ENCODE results near the gene AOPEP.
A peak's percentile ranks its signal among the peaks of the same experiment; 100 is the strongest.

AOPEP gene

GRCh38 chr9:94851467-94851866 is 125.0 kb downstream of the AOPEP start:
- no peak for DNase-seq

- no peak for DNase-seq
Observed at GRCh38 chr9:94851892-94852291, 125.4 kb downstream of the AOPEP start.

GRCh38 chr9:94852373-94852772 is 125.9 kb downstream of the AOPEP start:
- no peak for DNase-seq

GRCh38 chr9:94853887-94854286 is 127.4 kb downstream of the AOPEP start:
- no peak for DNase-seq

- no peak for DNase-seq
Observed at GRCh38 chr9:94855903-94856302, 129.4 kb downstream of the AOPEP start.

- DNase-seq = no peak
Observed at GRCh38 chr9:94857791-94858190, 131.3 kb downstream of the AOPEP start.

GRCh38 chr9:94859226-94859625 is 132.7 kb downstream of the AOPEP start:
- no peak for DNase-seq

- DNase-seq = no peak
Observed at GRCh38 chr9:94859891-94860290, 133.4 kb downstream of the AOPEP start.

GRCh38 chr9:94860678-94861588 is 134.4 kb downstream of the AOPEP start:
- peak; percentile 54 for DNase-seq

- no peak for DNase-seq
Observed at GRCh38 chr9:94861589-94862272, 135.2 kb downstream of the AOPEP start.

GRCh38 chr9:94864196-94864595 is 137.7 kb downstream of the AOPEP start:
- no peak for DNase-seq

- DNase-seq = no peak
Observed at GRCh38 chr9:94864862-94865509, 138.5 kb downstream of the AOPEP start.

GRCh38 chr9:94865582-94866452 is 139.3 kb downstream of the AOPEP start:
- DNase-seq = no peak

GRCh38 chr9:94866770-94867169 is 140.3 kb downstream of the AOPEP start:
- no peak for DNase-seq

- no peak for DNase-seq
Observed at GRCh38 chr9:94867281-94867841, 140.9 kb downstream of the AOPEP start.

GRCh38 chr9:94867842-94868312 is 141.4 kb downstream of the AOPEP start:
- no peak for DNase-seq

- no peak for DNase-seq
Observed at GRCh38 chr9:94868464-94868863, 142.0 kb downstream of the AOPEP start.

- DNase-seq = no peak
Observed at GRCh38 chr9:94869415-94869843, 142.9 kb downstream of the AOPEP start.

- no peak for DNase-seq
Observed at GRCh38 chr9:94870465-94870792, 143.9 kb downstream of the AOPEP start.

GRCh38 chr9:94870793-94871558 is 144.5 kb downstream of the AOPEP start:
- DNase-seq = peak; percentile 38

- no peak for DNase-seq
Observed at GRCh38 chr9:94872083-94872833, 145.8 kb downstream of the AOPEP start.
